ENCODE measurements around the gene IGF1. TPM values are rescaled to one million over a fixed set of nuclear protein-coding genes. Genes with fewer than 3 reads are reported as not detected.
A peak's percentile ranks its signal among the peaks of the same experiment; 100 is the strongest.

Gene IGF1
- total and polyA plus RNA-seq, 9 of the 15 experiments (the other 6 are each of a cell fraction or from before 2014, with no cell fraction given): 3.7 to 13.9 (median 4.5) TPM

- TF ChIP-seq STAT5A (IDR thresholded peaks at IDR 0.05; ENCODE audit: borderline replicate concordance, low read length) (peak; percentile 27; the same call in 1 of the 2 replicates), MTA3 (IDR thresholded peaks at IDR 0.05; ENCODE audit: borderline replicate concordance) (peak; percentile 88; the same call in 1 of the 2 replicates), CHD1 (IDR thresholded peaks at IDR 0.05; ENCODE audit: low read length) (no peak), SMARCC2 (IDR thresholded peaks at IDR 0.05; ENCODE audit: low read depth) (peak; percentile 82; the same call in 1 of the 2 replicates), SRSF9 (IDR thresholded peaks at IDR 0.05; ENCODE audit: borderline replicate concordance, low read depth, low read length) (no peak), NCOA1 (IDR thresholded peaks at IDR 0.05; ENCODE audit: low read depth) (peak; percentile 59; the same call in 1 of the 2 replicates), NUFIP1 (IDR thresholded peaks at IDR 0.05; ENCODE audit: partially characterized antibody) (peak; percentile 16), PPARD (CRISPR knock-in tag; IDR thresholded peaks at IDR 0.05) (no peak), MAFK (IDR thresholded peaks at IDR 0.05; ENCODE audit: low read length) (peak; percentile 69), ZNF696 (CRISPR knock-in tag; conservative IDR thresholded peaks at IDR 0.05) (no peak)
These were observed 39.2 kb downstream of the IGF1 start (continued) for GRCh38 chr12:102441077-102441596.

- Histone ChIP-seq H3K4me1 (replicated peaks in 1 of 2; ENCODE audit: control insufficient read depth in 2 of 2, insufficient read depth in 2 of 2, low read length in 2 of 2) (peaks cover 0 to 60% of the 10 kb centered on the region in 2 experiments; a peak in 4 of 5 replicates), H3K79me2 (ENCODE audit: control insufficient read depth, insufficient read depth, low read length) (no peaks in the 10 kb centered on the region), H3K4me3 (no peak overlapping the region), H3K9me1 (ENCODE audit: control insufficient read depth, insufficient read depth, low read length) (no peaks in the 10 kb centered on the region), H3K9ac (ENCODE audit: insufficient read depth in 1 of 2, low read depth in 2 of 2, low read length in 2 of 2) (no peak overlapping the region), H3K27me3 (ENCODE audit: control insufficient read depth in 2 of 2, insufficient read depth in 2 of 2, low read length in 2 of 2) (no peaks in the 10 kb centered on the region), H4K20me1 (replicated peaks; ENCODE audit: control insufficient read depth, insufficient read depth, low read length) (no peaks in the 10 kb centered on the region), H3K9me3 (replicated peaks; ENCODE audit: control insufficient read depth, insufficient read depth, low read depth, low read length) (no peaks in the 10 kb centered on the region), H3K4me2 (ENCODE audit: insufficient read depth, low read length) (no peak overlapping the region), H2AFZ (ENCODE audit: low read depth, low read length) (no peak overlapping the region), H3K36me3 (ENCODE audit: control insufficient read depth, insufficient read depth, low read length) (no peaks in the 10 kb centered on the region; the same call in 1 of the 3 replicates), H3K27ac (ENCODE audit: extremely low read depth, low read depth, low read length) (peak overlapping the region; percentile 67; the same call in 1 of the 3 replicates)
- no TSS peak for BruUV-seq (replicated peaks)
- ChIA-PET CTCF (ENCODE audit: low intra/inter-chr PET ratio) (no interaction called here), POLR2A (interaction anchor here (1.0 to 1.2 kb wide), 2 partner anchors 10 to 270 kb away, joined by 3 read pairs; no protein-coding TSS in a partner anchor)
- intact Hi-C loops (cut with micrococcal nuclease) (loop anchor here (2.0 kb wide), 1 partner anchor 35 kb away; no protein-coding TSS in a partner anchor), in situ Hi-C loops (cut with MboI) (no loop called here)
- WGBS (ENCODE audit: insufficient coverage, low coverage, missing lambda C conversion rate): 54% methylated on average over 10 of the region's 11 CpGs
- no peak for ATAC-seq
- no peak for FAIRE-seq
- DNase-seq (ENCODE audit: extremely low read depth in 1 of 4, low spot score in 3 of 4): no peak
These were observed 40.6 kb downstream of the IGF1 start for GRCh38 chr12:102439426-102440405.

All from K562 (cell line).